ENCODE data around the gene RRAD.
A peak's percentile ranks its signal among the peaks of the same experiment; 100 is the strongest.

The RRAD gene

DNA sequence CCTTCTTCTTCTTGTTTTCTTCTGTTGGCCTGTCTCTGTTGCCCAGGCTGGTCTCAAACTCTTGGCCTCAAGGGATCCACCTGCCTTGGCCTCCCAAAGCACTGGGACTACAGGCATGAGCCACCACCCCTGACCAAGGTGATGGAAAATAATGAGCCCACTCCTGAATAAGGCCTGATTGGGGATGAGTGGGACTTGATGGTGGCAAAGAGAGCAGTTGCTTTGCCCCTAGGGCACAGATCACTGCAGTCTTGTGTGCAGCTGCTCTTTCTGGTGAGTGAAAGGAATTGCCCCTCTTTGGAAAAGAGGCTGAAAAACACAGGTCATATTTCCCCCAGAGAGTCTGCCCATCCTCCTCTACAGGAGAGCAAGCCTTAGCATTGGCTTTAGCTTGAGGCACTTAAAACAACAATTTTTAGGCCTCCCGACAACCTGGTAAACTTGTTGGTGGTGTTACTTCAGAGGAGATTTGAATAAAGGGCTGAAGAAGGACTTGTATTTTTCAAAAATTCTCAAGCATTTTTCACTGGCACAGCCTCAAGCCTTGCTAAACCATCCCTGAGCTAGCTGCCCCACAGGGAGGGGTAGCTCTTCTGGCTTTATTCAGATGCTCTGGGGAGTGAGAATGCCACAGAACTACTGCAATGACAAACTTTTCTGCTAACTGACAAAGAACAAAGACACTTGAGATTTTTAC lies 51.1 kb downstream of the RRAD start:
- no peak for DNase-seq

DNA sequence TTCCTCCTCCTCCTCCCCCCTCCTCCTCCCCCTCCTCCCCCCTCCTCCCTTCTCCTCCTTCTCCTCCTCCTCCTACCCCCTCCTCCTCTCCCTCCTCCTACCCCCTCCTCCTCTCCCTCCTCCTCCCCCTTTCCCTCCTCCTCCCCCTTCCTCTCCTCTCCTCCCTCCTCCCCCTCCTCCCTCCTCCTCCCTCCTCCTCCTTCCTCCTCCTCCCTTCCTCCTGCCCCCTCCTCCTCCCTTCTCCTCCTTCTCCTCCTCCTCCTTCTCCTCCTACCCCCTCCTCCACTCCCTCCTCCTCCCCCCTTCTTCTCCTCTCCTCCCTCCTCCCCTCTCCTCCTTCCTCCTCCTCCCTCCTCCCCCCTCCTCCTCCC lies 51.7 kb downstream of the RRAD start:
- no peak for DNase-seq

DNA sequence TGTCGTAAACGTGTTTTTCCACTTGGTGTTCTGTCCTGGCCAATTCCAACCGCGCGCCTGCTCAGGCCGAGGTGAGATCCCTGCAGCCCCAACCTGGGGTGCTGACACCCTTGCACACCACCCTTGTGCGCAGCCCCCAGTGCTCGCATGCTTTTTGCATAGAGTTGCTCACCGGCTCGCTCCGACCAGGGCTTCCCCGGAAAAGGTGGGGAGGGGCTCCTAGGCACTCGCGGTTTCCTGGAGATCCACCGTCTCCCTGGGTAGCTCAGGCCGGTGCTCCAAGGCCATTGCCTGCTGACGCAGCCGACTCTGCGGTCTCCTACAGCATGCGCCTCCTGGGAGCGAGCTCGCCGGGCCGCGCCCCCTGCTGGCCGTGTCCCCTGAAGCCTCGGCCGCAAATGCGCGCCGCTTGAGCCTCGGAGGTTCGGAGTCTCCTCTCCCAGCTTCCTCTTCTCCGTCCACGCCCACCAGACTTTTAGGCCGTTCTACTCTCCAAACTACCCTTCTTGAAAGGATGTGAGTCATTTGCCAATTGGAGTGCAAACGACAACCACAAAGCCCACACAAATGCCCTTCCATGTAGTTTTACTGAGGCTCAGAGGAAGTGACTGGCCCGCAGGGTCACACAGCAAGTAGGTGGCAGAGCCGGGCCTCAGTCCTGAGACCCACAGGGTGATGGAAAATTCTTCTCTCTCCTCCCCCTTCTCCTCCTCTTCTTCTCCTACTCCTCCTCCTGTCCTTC lies 52.2 kb downstream of the RRAD start:
- DNase-seq, result peak; percentile 91

- DNase-seq, result no peak
Measured at GRCh38 chr16:66872559-66872942, 52.8 kb downstream of the RRAD start.

GRCh38 chr16:66871840-66872239 lies 53.5 kb downstream of the RRAD start:
- no peak for DNase-seq

Measured in 8988T (cell line).